PC-9 (cell line): ENCODE measurements around the gene AQP2. TPM values are rescaled to one million over a fixed set of nuclear protein-coding genes. Genes with fewer than 3 reads are reported as not detected.

ENCODE experiments used
- BruUV-seq: library from RNA; stranded (reverse); fragments of 400-500 nt; replicated peaks from 2 replicates; lab custom pipeline; 2021; lab: Mats Ljungman, UMichigan
- CTCF ChIA-PET: fragments of 300-600 bp; sonication (Branson Sonifier 250); formaldehyde crosslinking; loops from one replicate; lab custom pipeline; 2022; ENCODE audit warnings: antibody characterized with exemption; lab: Charles Lee
- POLR2A ChIA-PET: fragments of 300-600 bp; sonication (Branson Sonifier 250); formaldehyde crosslinking; loops from one replicate; lab custom pipeline; 2022; ENCODE audit warnings: antibody characterized with exemption; ENCODE audit not compliant: unreplicated experiment; lab: Charles Lee
- DNase-seq, 2 experiments: peaks; one replicate each; pipeline versions ENCODE4 v3.0.0 to v3.0.0-alpha.2; 2015 to 2022; ENCODE audit warnings: mixed read lengths in 1 of 2
- H2AFZ ChIP-seq: fragments of 200-600 bp; sonication (generic); 2 replicates; pipeline ENCODE4 v1.8.1; 2017; ENCODE audit warnings: antibody characterized with exemption
- H3F3A ChIP-seq: fragments of 200-600 bp; sonication (generic); 2 replicates; pipeline ENCODE4 v1.8.1; 2017; ENCODE audit warnings: antibody characterized with exemption, mild to moderate bottlenecking, low read depth; ENCODE audit not compliant: insufficient read depth
- H3K27ac ChIP-seq: fragments of 200-600 bp; sonication (generic); 2 replicates; pipeline ENCODE4 v1.6.1; 2016; ENCODE audit warnings: mixed run types
- H3K27me3 ChIP-seq: fragments of 200-600 bp; sonication (generic); 2 replicates; pipeline ENCODE4 v1.6.1; 2016; ENCODE audit warnings: low read depth, mixed run types; ENCODE audit not compliant: insufficient read depth
- H3K36me3 ChIP-seq: fragments of 200-600 bp; sonication (generic); 2 replicates; pipeline ENCODE4 v1.6.1; 2016; ENCODE audit warnings: low read depth, mixed run types
- H3K4me1 ChIP-seq: fragments of 200-600 bp; sonication (generic); replicated peaks from 2 replicates; pipeline ENCODE4 v1.6.1; 2016; ENCODE audit warnings: mixed run types; ENCODE audit not compliant: insufficient read depth
- H3K4me2 ChIP-seq: fragments of 200-600 bp; sonication (generic); 2 replicates; pipeline ENCODE4 v1.6.1; 2017; ENCODE audit warnings: mixed run types
- H3K4me3 ChIP-seq: fragments of 200-600 bp; sonication (generic); 2 replicates; pipeline ENCODE4 v1.6.1; 2016; ENCODE audit warnings: mixed run types
- H3K79me2 ChIP-seq: fragments of 200-600 bp; sonication (generic); 2 replicates; pipeline ENCODE4 v1.6.1; 2017; ENCODE audit warnings: low read depth, mixed run types
- H3K9me2 ChIP-seq: fragments of 200-600 bp; sonication (generic); 2 replicates; pipeline ENCODE4 v1.8.1; 2017; ENCODE audit warnings: mild to moderate bottlenecking; ENCODE audit not compliant: insufficient read depth
- H3K9me3 ChIP-seq: fragments of 200-600 bp; sonication (generic); 2 replicates; pipeline ENCODE4 v1.8.1; 2016; ENCODE audit warnings: low read depth; ENCODE audit not compliant: insufficient read depth
- H4K20me1 ChIP-seq: fragments of 200-600 bp; sonication (generic); 2 replicates; pipeline ENCODE4 v1.8.1; 2017; ENCODE audit not compliant: insufficient read depth
- CTCF ChIP-seq: fragments of 200-600 bp; sonication (generic); conservative IDR thresholded peaks from 2 replicates; pipeline ENCODE4 v1.6.1; 2017; ENCODE audit warnings: mixed run types, antibody characterized with exemption, mild to moderate bottlenecking, moderate library complexity
- EZH2 ChIP-seq: fragments of 200-600 bp; sonication (generic); IDR thresholded peaks from 2 replicates; pipeline ENCODE4 v1.8.0; 2017; ENCODE audit warnings: antibody characterized with exemption, low read depth
- intact Hi-C: fragments of 100-400 bp; cut with micrococcal nuclease; formaldehyde crosslinking; loops from one replicate; pipeline ENCODE4 v1.10.0; 2022; ENCODE audit not compliant: unreplicated experiment
- total RNA-seq: library from RNA; stranded (reverse); gene quantifications from 2 replicates; pipeline ENCODE4 v1.2.3, GENCODE V29; 2021

AQP2 gene
- total RNA-seq, 1 experiment from 2014 or later = not detected

DNA sequence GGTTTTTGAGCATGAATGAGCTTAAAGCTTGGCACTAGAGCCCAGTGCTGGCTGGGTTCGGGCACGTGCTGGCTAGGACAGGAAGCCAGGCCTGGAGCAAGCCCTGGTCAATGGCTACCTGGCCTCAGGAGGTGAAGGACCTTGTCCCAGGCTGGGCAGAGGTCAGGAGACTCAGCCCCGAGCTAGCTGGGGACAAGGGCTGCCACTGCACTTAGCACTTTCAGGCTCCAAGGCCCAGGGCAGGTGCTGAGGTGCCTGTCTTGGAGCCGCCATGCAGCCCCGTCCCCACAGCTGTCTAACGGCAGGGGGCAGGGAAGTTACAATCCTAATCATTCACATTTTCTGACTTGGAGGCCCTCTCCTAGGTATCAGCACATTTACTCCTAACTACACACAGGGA, 17.9 kb downstream of the AQP2 start:
- Histone ChIP-seq H3K36me3 (no peaks in the 10 kb centered on the region), H3K4me1 (peaks cover 21% of the 10 kb centered on the region), H3K27ac (no peak overlapping the region), H2AFZ (no peak overlapping the region), H4K20me1 (no peaks in the 10 kb centered on the region), H3K9me3 (no peaks in the 10 kb centered on the region), H3K4me3 (no peak overlapping the region), H3K79me2 (no peaks in the 10 kb centered on the region), H3F3A (no peaks in the 10 kb centered on the region), H3K27me3 (peaks cover 23% of the 10 kb centered on the region), H3K4me2 (no peak overlapping the region), H3K9me2 (no peaks in the 10 kb centered on the region)
- CTCF ChIA-PET = interaction anchor here (0.6 to 0.7 kb wide), 7 partner anchors 9 to 1899 kb away, joined by 3 to 17 read pairs (median 7); no protein-coding TSS in a partner anchor
- TF ChIP-seq EZH2 (no peak), CTCF (no peak)
- POLR2A ChIA-PET = no interaction called here
- intact Hi-C loops = loop anchor here (5.0 to 10.0 kb wide), 2 partner anchors 191 to 196 kb away; partner anchors contain the start of gene CERS5
- BruUV-seq = no TSS peak
- DNase-seq = no peak

GRCh38 chr12:49969027-49969426, 18.5 kb downstream of the AQP2 start:
- peaks cover 23% of the 10 kb centered on the region for H3K27me3 ChIP-seq
- DNase-seq = no peak
- H4K20me1 ChIP-seq = no peaks in the 10 kb centered on the region
- BruUV-seq = no TSS peak
- no peak overlapping the region for H3K4me3 ChIP-seq
- H3K4me2 ChIP-seq = no peak overlapping the region
- H3K27ac ChIP-seq = no peak overlapping the region
- ChIA-PET POLR2A (interaction anchor here (0.6 kb wide), 1 partner anchor 116 kb away, joined by 11 read pairs; no protein-coding TSS in a partner anchor), CTCF (no interaction called here)
- H3K9me2 ChIP-seq = no peaks in the 10 kb centered on the region
- no peaks in the 10 kb centered on the region for H3K36me3 ChIP-seq
- H3K9me3 ChIP-seq = no peaks in the 10 kb centered on the region
- H3F3A ChIP-seq = no peaks in the 10 kb centered on the region
- no peaks in the 10 kb centered on the region for H3K79me2 ChIP-seq
- no peak overlapping the region for H2AFZ ChIP-seq
- no peak for TF ChIP-seq EZH2
- no peak for TF ChIP-seq CTCF
- H3K4me1 ChIP-seq = peaks cover 15% of the 10 kb centered on the region
- intact Hi-C loops = loop anchor here (5.0 to 10.0 kb wide), 2 partner anchors 192 to 196 kb away; partner anchors contain the start of gene CERS5

DNA sequence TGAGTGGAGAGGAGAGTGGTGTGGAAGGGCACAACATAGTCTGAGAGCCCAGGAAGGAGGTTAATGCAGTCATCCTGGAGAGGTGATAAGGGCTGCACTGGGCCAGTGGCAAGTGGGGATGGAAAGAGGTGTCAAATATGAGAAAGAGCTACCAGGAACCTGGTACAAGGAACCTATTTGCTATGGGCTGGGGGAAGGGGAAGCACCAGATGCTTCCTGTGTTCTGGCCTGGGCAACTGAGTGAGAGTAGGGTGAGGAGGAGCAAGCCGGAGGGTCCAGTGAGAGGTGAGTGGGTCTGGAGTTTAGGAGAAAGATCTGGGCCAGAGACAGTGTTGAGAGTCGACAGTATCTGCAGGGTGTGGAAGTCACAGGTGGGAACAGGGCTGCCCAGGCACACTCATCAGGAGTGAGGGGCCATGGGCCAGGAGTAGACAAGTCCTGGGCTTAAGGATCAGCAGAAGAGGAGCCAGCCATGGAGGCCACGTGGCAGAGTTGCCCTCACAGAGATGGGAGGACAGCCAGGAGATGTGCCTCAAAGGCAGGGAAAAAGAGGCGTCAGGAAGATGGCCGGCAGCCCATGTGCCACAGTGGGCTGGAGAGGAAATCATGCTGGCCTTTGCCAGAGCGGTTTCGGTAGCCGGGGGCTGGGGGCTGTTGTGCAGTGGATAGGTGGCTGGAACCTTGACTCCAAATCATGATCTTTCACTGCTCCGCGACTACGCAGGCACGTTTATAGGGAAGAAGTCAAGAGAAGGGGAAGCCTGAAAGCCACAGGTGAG, 19.3 kb downstream of the AQP2 start:
- Histone ChIP-seq H4K20me1 (no peaks in the 10 kb centered on the region), H3K4me1 (peaks cover 14% of the 10 kb centered on the region), H3K27ac (no peak overlapping the region), H3K27me3 (peaks cover 23% of the 10 kb centered on the region), H3K79me2 (no peaks in the 10 kb centered on the region), H3K36me3 (no peaks in the 10 kb centered on the region), H3K9me3 (no peaks in the 10 kb centered on the region), H3K9me2 (no peaks in the 10 kb centered on the region), H3K4me2 (no peak overlapping the region), H3F3A (no peaks in the 10 kb centered on the region), H2AFZ (no peak overlapping the region), H3K4me3 (no peak overlapping the region)
- DNase-seq = no peak
- no TSS peak for BruUV-seq
- CTCF ChIA-PET = no interaction called here
- intact Hi-C loops = loop anchor here (5.0 to 10.0 kb wide), 2 partner anchors 193 to 195 kb away; partner anchors contain the start of gene CERS5
- POLR2A ChIA-PET = interaction anchor here (0.6 kb wide), 1 partner anchor 115 kb away, joined by 11 read pairs; no protein-coding TSS in a partner anchor
- no peak for TF ChIP-seq CTCF
- no peak for TF ChIP-seq EZH2
